ENCODE measurements around the gene HK3.
A peak's percentile ranks its signal among the peaks of the same experiment; 100 is the strongest.

The HK3 gene

GRCh38 chr5:176879663-176880361, 19.3 kb downstream of the HK3 start:
- peaks cover 1 to 14% of the 10 kb centered on the region in 2 experiments for H3K4me1 ChIP-seq (ENCODE audit: control insufficient read depth in 1 of 2, insufficient read depth in 1 of 2, low read depth in 1 of 2, low read length in 1 of 2)
- H3K36me3 ChIP-seq: peaks cover 61% of the 10 kb centered on the region
- no peak overlapping the region for H3K4me3 ChIP-seq (ENCODE audit: low read depth in 1 of 2, low read length in 1 of 2)
- TF ChIP-seq CTCF (IDR thresholded peaks at IDR 0.05): no peak
- no peaks in the 10 kb centered on the region for H3K9me3 ChIP-seq
- H3K27ac ChIP-seq: peak overlapping the region; percentile 88
- no peaks in the 10 kb centered on the region for H3K27me3 ChIP-seq

DNA sequence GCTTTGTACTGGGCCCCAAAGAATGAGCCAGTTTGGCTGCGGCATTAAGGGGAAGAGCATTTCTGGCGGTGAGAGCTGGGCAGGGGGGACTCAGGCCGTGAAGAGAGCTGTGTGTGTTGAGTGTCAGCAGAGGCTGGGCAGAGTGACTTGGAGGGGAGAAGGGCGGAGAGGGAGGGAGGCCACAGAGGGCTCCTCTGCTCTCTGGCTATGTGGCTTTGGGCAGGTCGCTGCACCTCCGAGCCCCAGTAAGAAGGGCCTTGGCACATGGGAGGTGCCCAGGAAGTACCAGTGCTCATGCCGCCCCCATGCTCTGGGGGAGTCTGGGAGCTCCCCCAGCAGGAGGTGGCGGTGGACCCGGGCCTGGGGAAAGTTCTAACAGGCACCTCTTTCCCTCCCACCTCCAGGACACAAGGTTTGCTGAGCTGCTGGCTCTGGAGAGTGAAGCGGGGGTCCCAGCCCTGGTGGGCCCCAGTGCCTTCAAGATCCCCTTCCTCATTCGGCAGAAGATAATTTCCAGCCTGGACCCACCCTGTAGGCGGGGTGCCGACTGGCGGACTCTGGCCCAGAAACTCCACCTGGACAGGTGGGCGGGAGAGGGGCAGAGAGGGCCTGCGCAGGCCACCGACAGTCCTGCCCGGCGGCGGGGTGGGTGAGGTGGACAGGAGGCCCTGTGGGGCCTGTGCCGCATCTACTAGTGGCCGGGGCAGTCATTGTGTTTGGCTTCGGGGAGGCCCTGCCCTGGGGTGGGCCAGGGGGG, 20.1 kb downstream of the HK3 start:
- no peak for TF ChIP-seq CTCF (IDR thresholded peaks at IDR 0.05)
- H3K36me3 ChIP-seq: peaks cover 54% of the 10 kb centered on the region
- no peaks in the 10 kb centered on the region for H3K9me3 ChIP-seq
- H3K4me1 ChIP-seq (ENCODE audit: control insufficient read depth in 1 of 2, insufficient read depth in 1 of 2, low read depth in 1 of 2, low read length in 1 of 2): peaks cover 0 to 13% of the 10 kb centered on the region in 2 experiments
- no peaks in the 10 kb centered on the region for H3K27me3 ChIP-seq
- peak overlapping the region; percentile 88 for H3K27ac ChIP-seq
- no peak overlapping the region for H3K4me3 ChIP-seq (ENCODE audit: low read depth in 1 of 2, low read length in 1 of 2)

GRCh38 chr5:176878463-176878862, 20.7 kb downstream of the HK3 start:
- H3K9me3 ChIP-seq: no peaks in the 10 kb centered on the region
- H3K4me3 ChIP-seq (ENCODE audit: low read depth in 1 of 2, low read length in 1 of 2): no peak overlapping the region
- H3K27ac ChIP-seq: peak overlapping the region; percentile 88
- H3K27me3 ChIP-seq: no peaks in the 10 kb centered on the region
- no peak for TF ChIP-seq CTCF (IDR thresholded peaks at IDR 0.05)
- peaks cover 47% of the 10 kb centered on the region for H3K36me3 ChIP-seq
- peaks cover 0 to 13% of the 10 kb centered on the region in 2 experiments for H3K4me1 ChIP-seq (ENCODE audit: control insufficient read depth in 1 of 2, insufficient read depth in 1 of 2, low read depth in 1 of 2, low read length in 1 of 2)

DNA sequence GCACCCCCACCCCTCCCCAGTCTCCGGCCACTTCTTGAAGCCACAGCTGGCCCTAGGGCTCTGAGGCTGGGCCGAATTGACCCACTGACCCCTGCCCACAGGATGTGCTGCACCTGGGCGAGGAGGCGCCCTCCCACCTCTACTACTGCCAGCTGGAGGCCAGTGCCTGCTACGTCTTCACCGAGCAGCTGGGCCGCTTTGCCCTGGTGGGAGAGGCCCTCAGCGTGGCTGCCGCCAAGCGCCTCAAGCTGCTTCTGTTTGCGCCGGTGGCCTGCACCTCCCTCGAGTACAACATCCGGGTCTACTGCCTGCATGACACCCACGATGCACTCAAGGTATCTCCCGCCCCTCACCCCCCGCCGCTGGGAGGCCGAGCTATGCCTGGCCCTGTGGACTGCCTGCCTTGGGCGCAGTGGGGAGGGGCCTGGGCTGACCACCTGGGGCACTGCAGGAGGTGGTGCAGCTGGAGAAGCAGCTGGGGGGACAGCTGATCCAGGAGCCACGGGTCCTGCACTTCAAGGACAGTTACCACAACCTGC, 21.3 kb downstream of the HK3 start:
- Histone ChIP-seq H3K4me1 (ENCODE audit: control insufficient read depth in 1 of 2, insufficient read depth in 1 of 2, low read depth in 1 of 2, low read length in 1 of 2) (peaks cover 0 to 13% of the 10 kb centered on the region in 2 experiments), H3K27ac (peak overlapping the region; percentile 88), H3K27me3 (no peaks in the 10 kb centered on the region), H3K36me3 (peaks cover 41% of the 10 kb centered on the region), H3K9me3 (no peaks in the 10 kb centered on the region), H3K4me3 (ENCODE audit: low read depth in 1 of 2, low read length in 1 of 2) (no peak overlapping the region)
- no peak for TF ChIP-seq CTCF (IDR thresholded peaks at IDR 0.05)

DNA sequence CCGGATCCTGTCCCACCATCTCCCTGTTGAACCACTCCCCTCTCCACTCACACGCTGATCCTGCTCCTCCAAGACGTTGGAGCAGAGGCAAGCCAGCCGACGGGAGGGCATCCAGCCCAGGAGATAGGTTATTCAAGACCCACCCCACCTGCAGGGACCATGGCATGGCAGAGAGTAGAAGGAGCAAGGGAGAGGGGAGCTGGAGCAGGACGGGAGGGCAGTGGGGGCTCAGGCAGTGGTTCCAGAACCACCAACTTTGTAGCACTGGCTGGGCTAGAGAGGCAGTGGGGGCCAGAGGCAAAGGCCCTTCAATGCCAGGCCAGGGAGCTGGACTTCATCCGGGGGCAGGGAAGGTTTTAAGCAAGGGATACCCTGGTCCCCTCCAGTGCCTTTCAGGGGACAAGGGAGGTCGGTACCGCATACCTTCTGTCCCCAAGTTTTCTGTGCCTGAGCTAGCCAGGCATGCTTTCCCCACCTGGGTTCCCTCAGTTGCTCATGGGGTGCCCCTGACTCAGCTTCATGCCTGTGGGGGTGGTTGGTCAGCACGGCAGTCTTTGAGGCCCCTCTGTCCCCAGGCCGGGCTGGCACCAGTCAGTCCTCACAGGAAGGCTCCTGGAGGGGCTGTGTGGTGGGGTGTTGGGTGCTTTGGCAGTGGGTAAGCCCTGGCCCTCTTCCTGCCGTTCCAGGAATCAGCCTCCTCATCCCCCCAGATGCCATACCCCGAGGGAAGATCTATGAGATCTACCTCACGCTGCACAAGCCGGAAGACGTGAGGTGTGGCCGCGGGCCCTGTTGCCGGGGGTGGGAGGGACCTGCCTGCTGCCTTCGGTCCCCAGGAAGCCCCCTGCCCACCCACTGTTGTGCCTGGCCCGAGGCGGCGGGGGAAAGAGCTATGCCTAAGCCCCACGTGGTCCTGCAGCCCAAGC, 22.4 kb downstream of the HK3 start:
- Histone ChIP-seq H3K27ac (peak overlapping the region; percentile 88), H3K4me1 (ENCODE audit: control insufficient read depth in 1 of 2, insufficient read depth in 1 of 2, low read depth in 1 of 2, low read length in 1 of 2) (peaks cover 0 to 13% of the 10 kb centered on the region in 2 experiments), H3K9me3 (no peaks in the 10 kb centered on the region), H3K4me3 (ENCODE audit: low read depth in 1 of 2, low read length in 1 of 2) (no peak overlapping the region), H3K27me3 (no peaks in the 10 kb centered on the region), H3K36me3 (peaks cover 30% of the 10 kb centered on the region)
- no peak for TF ChIP-seq CTCF (IDR thresholded peaks at IDR 0.05)
